ENCODE results near the gene KIAA0825. TPM values are rescaled to one million over a fixed set of nuclear protein-coding genes. Genes with fewer than 3 reads are reported as not detected.
A peak's percentile ranks its signal among the peaks of the same experiment; 100 is the strongest.

The KIAA0825 gene
- total RNA-seq, 2 experiments from 2014 or later, result 0.32 to 0.54 TPM

- peak; percentile 28 for TF ChIP-seq CTCF (IDR thresholded peaks at IDR 0.05)
- no peaks in the 10 kb centered on the region for H3K27me3 Mint-ChIP-seq
- H3K4me3 Mint-ChIP-seq, result no peak overlapping the region
- no peaks in the 10 kb centered on the region for H3K9me3 Mint-ChIP-seq
- no peaks in the 10 kb centered on the region for H3K36me3 Mint-ChIP-seq (ENCODE audit: low read depth)
- POLR2A ChIA-PET, result no interaction called here
- ATAC-seq (peak; percentile 71), DNase-seq (peak; percentile 36)
- H3K4me1 Mint-ChIP-seq (ENCODE audit: low read depth), result no peaks in the 10 kb centered on the region
- H3K27ac Mint-ChIP-seq, result no peak overlapping the region
- intact Hi-C loops (cut with micrococcal nuclease), result loop anchor here (2.0 to 10.0 kb wide), 3 partner anchors 90 to 214 kb away; partner anchors contain the start of genes KIAA0825 and SLF1
- CTCF ChIA-PET, result interaction anchor here (0.5 to 2.8 kb wide), 18 partner anchors 10 to 369 kb away, joined by 3 to 48 read pairs (median 4); no protein-coding TSS in a partner anchor
Measured at GRCh38 chr5:94524841-94525697, 93.3 kb downstream of the KIAA0825 start.

- POLR2A ChIA-PET, result interaction anchor here (0.9 kb wide), 1 partner anchor 211 kb away, joined by 3 read pairs; no protein-coding TSS in a partner anchor
- TF ChIP-seq CTCF (IDR thresholded peaks at IDR 0.05), result no peak
- ATAC-seq (no peak), DNase-seq (no peak)
- Mint-ChIP-seq H3K27me3 (no peaks in the 10 kb centered on the region), H3K9me3 (no peaks in the 10 kb centered on the region), H3K4me3 (no peak overlapping the region), H3K36me3 (ENCODE audit: low read depth) (no peaks in the 10 kb centered on the region), H3K4me1 (ENCODE audit: low read depth) (no peaks in the 10 kb centered on the region), H3K27ac (no peak overlapping the region)
- CTCF ChIA-PET, result interaction anchor here (0.7 to 2.8 kb wide), 3 partner anchors 163 to 327 kb away, joined by 3 to 48 read pairs (median 12); no protein-coding TSS in a partner anchor
- intact Hi-C loops (cut with micrococcal nuclease), result loop anchor here (10.0 kb wide), 2 partner anchors 92 to 162 kb away; partner anchors contain the start of genes KIAA0825 and SLF1
Measured at GRCh38 chr5:94523018-94523417, 95.4 kb downstream of the KIAA0825 start.

GRCh38 chr5:94522117-94522516 lies 96.3 kb downstream of the KIAA0825 start:
- intact Hi-C loops (cut with micrococcal nuclease), result loop anchor here (10.0 kb wide), 2 partner anchors 93 to 163 kb away; partner anchors contain the start of genes KIAA0825 and SLF1

GRCh38 chr5:94517490-94518488 lies 100.6 kb downstream of the KIAA0825 start:
- no peak for DNase-seq
- POLR2A ChIA-PET, result no interaction called here
- intact Hi-C loops (cut with micrococcal nuclease), result no loop called here

More at GRCh38 chr5:94522117-94522516, 96.3 kb downstream of the KIAA0825 start:
- ChIA-PET CTCF (interaction anchor here (2.2 kb wide), 1 partner anchor 215 kb away, joined by 7 read pairs; no protein-coding TSS in a partner anchor), POLR2A (no interaction called here)
- Mint-ChIP-seq H3K4me1 (ENCODE audit: low read depth) (no peaks in the 10 kb centered on the region), H3K36me3 (ENCODE audit: low read depth) (no peaks in the 10 kb centered on the region), H3K27me3 (no peaks in the 10 kb centered on the region), H3K9me3 (no peaks in the 10 kb centered on the region), H3K4me3 (no peak overlapping the region), H3K27ac (no peak overlapping the region)
- DNase-seq (no peak), ATAC-seq (no peak)
- TF ChIP-seq CTCF (IDR thresholded peaks at IDR 0.05), result no peak

More at GRCh38 chr5:94517490-94518488, 100.6 kb downstream of the KIAA0825 start:
- no peaks in the 10 kb centered on the region for H3K4me1 Mint-ChIP-seq (ENCODE audit: low read depth)
- no peak for ATAC-seq
- CTCF ChIA-PET, result interaction anchor here (1.6 kb wide), 1 partner anchor 220 kb away, joined by 3 read pairs; no protein-coding TSS in a partner anchor
- no peaks in the 10 kb centered on the region for H3K36me3 Mint-ChIP-seq (ENCODE audit: low read depth)
- no peaks in the 10 kb centered on the region for H3K9me3 Mint-ChIP-seq
- TF ChIP-seq CTCF (IDR thresholded peaks at IDR 0.05), result no peak
- H3K4me3 Mint-ChIP-seq, result no peak overlapping the region
- no peak overlapping the region for H3K27ac Mint-ChIP-seq
- no peaks in the 10 kb centered on the region for H3K27me3 Mint-ChIP-seq

Data from activated CD8-positive, alpha-beta T cell treated with anti-CD3 and anti-CD28 coated beads for 36 hours (primary cell).